ENCODE data around the gene DIDO1. TPM values are rescaled to one million over a fixed set of nuclear protein-coding genes. Genes with fewer than 3 reads are reported as not detected.

The DIDO1 gene
- polyA plus RNA-seq, 2 of the 4 experiments (the other 2 are of a cell fraction): 12.6 to 14.8 TPM

- TF ChIP-seq ELK1 (IDR thresholded peaks at IDR 0.05; ENCODE audit: low read depth, low read length) (no peak), HES2 (IDR thresholded peaks at IDR 0.05) (no peak), BCL3 (IDR thresholded peaks at IDR 0.05) (no peak), CHD4 (IDR thresholded peaks at IDR 0.05; ENCODE audit: borderline replicate concordance) (no peak)
Measured at GRCh38 chr20:62917720-62918119, 8.6 kb downstream of the DIDO1 start (continued).

GRCh38 chr20:62916703-62917476, 9.4 kb downstream of the DIDO1 start:
- H3K4me2 ChIP-seq: peak overlapping the region; percentile 27
- FAIRE-seq (no peak), ATAC-seq (no peak), DNase-seq (ENCODE audit: low read depth in 1 of 2, low spot score in 1 of 2) (no peak)
- 76% methylated on average over 10 of the region's 10 CpGs for whole genome bisulfite sequencing (ENCODE audit: missing lambda C conversion rate)
- H3K9me3 ChIP-seq: no peaks in the 10 kb centered on the region
- TF ChIP-seq MYC (IDR thresholded peaks at IDR 0.05; ENCODE audit: borderline replicate concordance, low read length): no peak
- TF ChIP-seq ESRRA (IDR thresholded peaks at IDR 0.05; ENCODE audit: borderline replicate concordance, low read length): no peak
- TF ChIP-seq JUN (IDR thresholded peaks at IDR 0.05): no peak
- no peak for TF ChIP-seq FOSL2 (IDR thresholded peaks at IDR 0.05)
- TF ChIP-seq FOSL2 (CRISPR knock-in tag; IDR thresholded peaks at IDR 0.05): no peak
- no peak overlapping the region for H3K27ac ChIP-seq
- H3K4me3 ChIP-seq: no peak overlapping the region
- POLR2A ChIA-PET: no interaction called here
- CTCF ChIA-PET: interaction anchor here (1.0 to 22.6 kb wide), 7 partner anchors 10 to 93 kb away, joined by 3 to 368 read pairs (median 12); partner anchors contain the start of gene DIDO1
- peaks cover 55% of the 10 kb centered on the region for H3K4me1 ChIP-seq

GRCh38 chr20:62914970-62915457, 11.3 kb downstream of the DIDO1 start:
- H3K27ac ChIP-seq: no peak overlapping the region
- TF ChIP-seq BCL3 (IDR thresholded peaks at IDR 0.05): no peak
- no peak for TF ChIP-seq EHMT2 (IDR thresholded peaks at IDR 0.05; ENCODE audit: low read depth)
- no peak for TF ChIP-seq EP300 (IDR thresholded peaks at IDR 0.05)
- TF ChIP-seq TP53 (CRISPR knock-in tag; IDR thresholded peaks at IDR 0.05): no peak
- TF ChIP-seq ZC3H11A (IDR thresholded peaks at IDR 0.05): no peak
- no peak for TF ChIP-seq RFX5 (IDR thresholded peaks at IDR 0.05)
- no peak for TF ChIP-seq KDM1A (IDR thresholded peaks at IDR 0.05; ENCODE audit: low read depth)
- no peak for TF ChIP-seq RNF2 (IDR thresholded peaks at IDR 0.05; ENCODE audit: borderline replicate concordance, low read depth)
- no peak for TF ChIP-seq EHF (CRISPR knock-in tag; IDR thresholded peaks at IDR 0.05)
- no peak for TF ChIP-seq ZSCAN20 (CRISPR knock-in tag; IDR thresholded peaks at IDR 0.05)
- no peak for TF ChIP-seq RCOR1 (IDR thresholded peaks at IDR 0.05; ENCODE audit: low read depth, low read length)
- no peak for TF ChIP-seq RARB (CRISPR knock-in tag; IDR thresholded peaks at IDR 0.05)
- no peak for TF ChIP-seq HDAC2 (IDR thresholded peaks at IDR 0.05)
- no peak for TF ChIP-seq HMGXB4 (CRISPR knock-in tag; IDR thresholded peaks at IDR 0.05; ENCODE audit: borderline replicate concordance)
- POLR2A ChIA-PET: no interaction called here
- CTCF ChIA-PET: interaction anchor here (1.1 to 22.6 kb wide), 3 partner anchors 9 to 94 kb away, joined by 3 to 368 read pairs (median 15); no protein-coding TSS in a partner anchor
- WGBS (ENCODE audit: missing lambda C conversion rate): 66% methylated on average over 8 of the region's 8 CpGs
- H3K9me3 ChIP-seq: no peaks in the 10 kb centered on the region
- H3K4me1 ChIP-seq: peaks cover 39% of the 10 kb centered on the region
- H3K4me2 ChIP-seq: peak overlapping the region; percentile 3; the same call in 1 of the 3 replicates
- DNase-seq (ENCODE audit: low read depth in 1 of 2, low spot score in 1 of 2): peak; percentile 41 to 63
- H3K4me3 ChIP-seq: no peak overlapping the region
- no peak for FAIRE-seq
- ATAC-seq: peak in 1 of 2 experiments; percentile 79; a peak in 3 of 6 replicates

Data from A549 (cell line).